ENCODE results near the gene BOK.

The BOK gene

DNA sequence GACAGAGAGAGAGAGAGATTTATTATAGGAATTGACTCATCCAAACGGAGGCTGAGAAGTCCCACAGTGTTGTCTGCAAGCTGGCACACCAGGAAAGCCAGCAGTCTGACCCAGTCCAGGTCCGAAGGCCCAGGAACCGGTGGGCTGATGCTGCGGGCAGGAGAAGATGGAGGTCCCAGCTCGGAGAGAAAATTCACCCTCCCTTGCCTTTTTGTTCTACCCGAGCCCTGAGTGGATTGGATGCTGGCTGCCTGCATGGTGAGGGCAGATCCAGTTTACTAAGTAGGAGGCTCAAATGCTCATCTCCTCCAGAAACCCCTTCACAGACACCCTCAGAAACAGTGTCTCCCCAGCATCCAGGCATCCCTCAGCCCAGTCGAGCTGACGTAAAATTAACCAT lies 28.0 kb upstream of the BOK start:
- peaks cover 20% of the 10 kb centered on the region for H3K27me3 ChIP-seq (replicated peaks; ENCODE audit: control insufficient read depth, insufficient read depth, low read length)

DNA sequence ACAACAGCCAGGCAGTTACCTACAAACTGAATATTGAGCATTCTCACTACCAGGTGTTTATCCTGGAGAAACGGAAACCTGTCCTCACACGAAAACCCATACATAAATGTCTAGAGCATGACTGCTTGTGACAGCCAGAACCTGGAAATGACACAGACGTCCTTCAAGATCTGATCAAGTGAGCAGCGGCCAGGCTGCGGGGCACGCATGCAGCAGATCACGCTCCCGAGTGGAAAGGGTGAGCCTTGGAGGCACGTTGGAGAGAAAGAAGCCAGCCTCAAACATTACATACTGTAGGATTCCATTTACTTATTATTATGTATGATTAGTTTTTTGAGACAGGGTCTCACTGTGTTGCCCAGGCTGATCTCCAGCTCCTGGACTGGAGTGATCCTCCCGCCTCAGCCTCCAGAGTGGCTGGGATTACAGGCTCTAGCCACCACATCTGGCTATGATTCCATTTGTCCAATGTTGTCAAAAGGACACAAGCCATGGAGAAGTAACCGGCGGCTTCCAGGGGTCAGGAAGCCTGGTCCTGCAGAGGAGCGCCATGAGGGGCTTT lies 27.3 kb upstream of the BOK start:
- Histone ChIP-seq H3K9ac (ENCODE audit: low read length) (no peak overlapping the region), H3K9me3 (ENCODE audit: control insufficient read depth, low read length) (peaks cover 5% of the 10 kb centered on the region), H3K4me1 (ENCODE audit: control insufficient read depth, insufficient read depth, low read length) (no peaks in the 10 kb centered on the region), H3K27me3 (replicated peaks; ENCODE audit: control insufficient read depth, insufficient read depth, low read length) (peaks cover 20% of the 10 kb centered on the region), H3K4me3 (ENCODE audit: low read length) (no peak overlapping the region), H3K36me3 (ENCODE audit: control insufficient read depth, insufficient read depth, low read length, severe bottlenecking) (no peaks in the 10 kb centered on the region)
- DNase-seq (ENCODE audit: low read depth) = no peak

More for the DNA sequence above, 28.0 kb upstream of the BOK start:
- Histone ChIP-seq H3K36me3 (ENCODE audit: control insufficient read depth, insufficient read depth, low read length, severe bottlenecking) (no peaks in the 10 kb centered on the region), H3K4me3 (ENCODE audit: low read length) (no peak overlapping the region), H3K4me1 (ENCODE audit: control insufficient read depth, insufficient read depth, low read length) (no peaks in the 10 kb centered on the region), H3K9ac (ENCODE audit: low read length) (no peak overlapping the region), H3K9me3 (ENCODE audit: control insufficient read depth, low read length) (peaks cover 6% of the 10 kb centered on the region)
- DNase-seq (ENCODE audit: low read depth) = no peak

- Histone ChIP-seq H3K4me1 (ENCODE audit: control insufficient read depth, insufficient read depth, low read length) (no peaks in the 10 kb centered on the region), H3K4me3 (ENCODE audit: low read length) (no peak overlapping the region), H3K36me3 (ENCODE audit: control insufficient read depth, insufficient read depth, low read length, severe bottlenecking) (no peaks in the 10 kb centered on the region), H3K9ac (ENCODE audit: low read length) (no peak overlapping the region), H3K27me3 (replicated peaks; ENCODE audit: control insufficient read depth, insufficient read depth, low read length) (peaks cover 20% of the 10 kb centered on the region), H3K9me3 (ENCODE audit: control insufficient read depth, low read length) (no peaks in the 10 kb centered on the region)
- no peak for DNase-seq (ENCODE audit: low read depth)
Measured at GRCh38 chr2:241532168-241532567, 26.4 kb upstream of the BOK start.

GRCh38 chr2:241532733-241533601 lies 25.6 kb upstream of the BOK start:
- peaks cover 20% of the 10 kb centered on the region for H3K27me3 ChIP-seq (replicated peaks; ENCODE audit: control insufficient read depth, insufficient read depth, low read length)
- no peak overlapping the region for H3K4me3 ChIP-seq (ENCODE audit: low read length)
- H3K36me3 ChIP-seq (ENCODE audit: control insufficient read depth, insufficient read depth, low read length, severe bottlenecking) = no peaks in the 10 kb centered on the region
- H3K9me3 ChIP-seq (ENCODE audit: control insufficient read depth, low read length) = no peaks in the 10 kb centered on the region
- no peak overlapping the region for H3K9ac ChIP-seq (ENCODE audit: low read length)
- no peaks in the 10 kb centered on the region for H3K4me1 ChIP-seq (ENCODE audit: control insufficient read depth, insufficient read depth, low read length)
- no peak for DNase-seq (ENCODE audit: low read depth)

GRCh38 chr2:241534293-241534692 lies 24.3 kb upstream of the BOK start:
- H3K4me3 ChIP-seq (ENCODE audit: low read length) = no peak overlapping the region
- DNase-seq (ENCODE audit: low read depth) = no peak
- no peaks in the 10 kb centered on the region for H3K4me1 ChIP-seq (ENCODE audit: control insufficient read depth, insufficient read depth, low read length)
- H3K27me3 ChIP-seq (replicated peaks; ENCODE audit: control insufficient read depth, insufficient read depth, low read length) = peaks cover 20% of the 10 kb centered on the region
- no peak overlapping the region for H3K9ac ChIP-seq (ENCODE audit: low read length)
- H3K36me3 ChIP-seq (ENCODE audit: control insufficient read depth, insufficient read depth, low read length, severe bottlenecking) = no peaks in the 10 kb centered on the region
- H3K9me3 ChIP-seq (ENCODE audit: control insufficient read depth, low read length) = no peaks in the 10 kb centered on the region

DNA sequence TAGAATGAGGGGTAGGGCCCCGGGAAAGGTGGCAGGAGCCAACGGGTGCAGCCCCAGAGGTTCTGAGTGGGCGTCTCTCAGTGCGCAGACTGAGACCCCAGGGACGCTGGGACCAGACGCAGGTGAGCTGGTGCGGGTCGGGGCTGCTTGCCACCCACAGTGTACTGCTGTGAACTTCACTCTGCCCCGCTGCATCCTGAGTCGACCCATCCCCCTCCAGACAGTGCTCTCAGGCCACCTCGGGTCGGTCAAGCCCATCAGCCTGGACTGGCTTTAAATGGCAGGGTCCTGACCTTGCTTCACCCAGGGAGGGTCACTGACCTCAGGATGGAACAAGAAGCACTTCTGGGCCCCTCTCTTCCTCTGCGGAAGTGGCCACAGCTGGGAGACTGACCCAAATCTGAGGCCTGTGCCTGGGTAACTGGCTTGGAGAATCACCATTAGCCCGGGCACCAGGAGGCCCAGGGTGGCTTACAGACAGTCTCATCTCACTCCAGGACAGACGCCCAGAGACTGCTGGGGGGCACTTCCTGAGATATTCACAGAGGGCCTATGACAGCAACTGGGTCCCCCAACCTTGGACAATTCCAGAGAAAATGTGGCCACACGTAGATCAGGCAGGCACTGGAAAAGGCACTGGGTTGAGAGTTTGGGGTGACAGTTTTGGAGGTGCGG lies 23.7 kb upstream of the BOK start:
- H3K4me1 ChIP-seq (ENCODE audit: control insufficient read depth, insufficient read depth, low read length) = no peaks in the 10 kb centered on the region
- H3K9ac ChIP-seq (ENCODE audit: low read length) = no peak overlapping the region
- no peaks in the 10 kb centered on the region for H3K36me3 ChIP-seq (ENCODE audit: control insufficient read depth, insufficient read depth, low read length, severe bottlenecking)
- H3K9me3 ChIP-seq (ENCODE audit: control insufficient read depth, low read length) = no peaks in the 10 kb centered on the region
- H3K4me3 ChIP-seq (ENCODE audit: low read length) = no peak overlapping the region
- H3K27me3 ChIP-seq (replicated peaks; ENCODE audit: control insufficient read depth, insufficient read depth, low read length) = peaks cover 20% of the 10 kb centered on the region
- DNase-seq (ENCODE audit: low read depth) = no peak

GRCh38 chr2:241535871-241536655 lies 22.5 kb upstream of the BOK start:
- Histone ChIP-seq H3K36me3 (ENCODE audit: control insufficient read depth, insufficient read depth, low read length, severe bottlenecking) (no peaks in the 10 kb centered on the region), H3K9ac (ENCODE audit: low read length) (no peak overlapping the region), H3K4me3 (ENCODE audit: low read length) (no peak overlapping the region), H3K9me3 (ENCODE audit: control insufficient read depth, low read length) (no peaks in the 10 kb centered on the region), H3K27me3 (replicated peaks; ENCODE audit: control insufficient read depth, insufficient read depth, low read length) (peaks cover 10% of the 10 kb centered on the region), H3K4me1 (ENCODE audit: control insufficient read depth, insufficient read depth, low read length) (peaks cover 7% of the 10 kb centered on the region)
- no peak for DNase-seq (ENCODE audit: low read depth)

DNA sequence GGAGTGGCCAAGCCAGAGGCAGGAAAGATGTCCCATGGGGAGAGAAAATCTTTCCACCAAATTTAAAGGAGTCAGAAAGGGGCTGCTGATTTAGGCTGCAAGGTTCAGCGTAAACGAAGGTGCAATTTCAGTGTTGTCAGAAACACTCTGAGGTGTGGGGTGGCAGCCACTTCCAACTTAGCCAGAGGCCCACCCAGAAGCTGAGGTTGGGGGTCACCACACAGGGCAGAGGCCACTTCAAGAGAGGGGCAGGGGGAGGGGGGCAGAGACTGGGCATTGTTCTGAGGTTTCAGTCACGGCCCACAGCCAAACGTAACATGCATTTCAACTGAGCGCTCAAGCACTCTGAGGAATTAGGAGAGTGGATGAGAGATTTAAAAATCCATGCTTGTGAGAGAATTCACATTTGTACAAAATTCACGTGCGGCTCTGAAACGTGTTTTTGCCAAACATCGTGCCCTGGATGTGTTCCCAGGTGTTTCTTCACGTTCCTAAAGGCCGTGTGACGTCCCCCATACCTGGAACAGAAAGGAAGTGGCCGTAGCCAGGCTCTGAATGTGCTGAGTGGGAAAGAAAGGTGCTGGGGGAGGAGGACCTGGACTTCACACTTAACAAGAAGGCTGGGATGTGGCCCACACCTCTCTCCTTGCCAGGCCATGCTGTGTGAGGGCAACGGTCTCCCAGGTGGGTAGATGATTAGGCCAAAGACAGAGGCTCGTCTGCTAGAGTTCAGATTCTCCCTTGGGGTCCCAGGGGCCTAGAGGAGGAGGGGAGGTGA lies 19.5 kb upstream of the BOK start:
- Histone ChIP-seq H3K36me3 (ENCODE audit: control insufficient read depth, insufficient read depth, low read length, severe bottlenecking) (no peaks in the 10 kb centered on the region), H3K4me3 (ENCODE audit: low read length) (no peak overlapping the region), H3K4me1 (ENCODE audit: control insufficient read depth, insufficient read depth, low read length) (peaks cover 13% of the 10 kb centered on the region), H3K27me3 (replicated peaks; ENCODE audit: control insufficient read depth, insufficient read depth, low read length) (peaks cover 3% of the 10 kb centered on the region), H3K9ac (ENCODE audit: low read length) (no peak overlapping the region), H3K9me3 (ENCODE audit: control insufficient read depth, low read length) (no peaks in the 10 kb centered on the region)
- no peak for DNase-seq (ENCODE audit: low read depth)

DNA sequence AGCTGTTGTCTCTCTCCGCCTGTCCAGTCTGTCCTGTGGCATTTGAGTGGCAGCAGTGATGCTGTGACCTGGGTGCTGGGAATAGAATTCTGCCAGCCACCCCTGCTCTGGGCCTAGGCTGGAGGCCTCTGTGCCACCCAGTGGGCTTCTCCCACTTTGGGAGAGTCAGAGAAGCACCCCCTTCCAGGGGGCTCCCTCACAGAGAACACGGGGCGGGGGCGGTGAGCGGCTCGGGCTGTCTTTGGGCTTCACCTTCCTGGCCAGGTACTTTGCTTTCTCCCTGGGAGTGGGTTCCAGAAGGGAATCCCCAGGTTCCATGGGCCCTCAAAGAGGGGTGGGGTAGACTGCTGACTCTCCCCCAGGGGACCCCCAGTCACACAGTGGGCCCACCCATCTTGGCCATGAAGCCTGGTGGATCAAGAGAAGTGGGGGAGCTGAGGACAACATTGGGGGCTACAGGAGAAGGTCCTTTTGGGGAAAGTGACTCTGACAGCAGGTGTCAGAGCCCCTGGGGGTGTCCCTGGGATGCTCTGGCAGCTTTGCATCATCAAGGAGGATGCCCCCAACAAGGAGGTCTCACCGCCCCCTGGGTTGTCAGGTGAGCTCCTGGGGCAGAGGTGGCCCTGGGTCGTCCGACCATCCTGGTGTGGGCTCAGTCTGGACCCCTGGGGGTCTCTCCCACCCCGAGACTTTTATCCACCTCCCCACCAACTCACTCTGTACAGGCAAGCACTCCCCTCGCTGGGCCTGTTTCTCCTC lies 18.8 kb upstream of the BOK start:
- H3K4me3 ChIP-seq (ENCODE audit: low read length) = no peak overlapping the region
- DNase-seq (ENCODE audit: low read depth) = no peak
- H3K9me3 ChIP-seq (ENCODE audit: control insufficient read depth, low read length) = no peaks in the 10 kb centered on the region
- H3K4me1 ChIP-seq (ENCODE audit: control insufficient read depth, insufficient read depth, low read length) = peaks cover 13% of the 10 kb centered on the region
- no peaks in the 10 kb centered on the region for H3K36me3 ChIP-seq (ENCODE audit: control insufficient read depth, insufficient read depth, low read length, severe bottlenecking)
- H3K27me3 ChIP-seq (replicated peaks; ENCODE audit: control insufficient read depth, insufficient read depth, low read length) = no peaks in the 10 kb centered on the region
- no peak overlapping the region for H3K9ac ChIP-seq (ENCODE audit: low read length)

GRCh38 chr2:241540401-241540770 lies 18.2 kb upstream of the BOK start:
- H3K27me3 ChIP-seq (replicated peaks; ENCODE audit: control insufficient read depth, insufficient read depth, low read length) = no peaks in the 10 kb centered on the region
- DNase-seq (ENCODE audit: low read depth) = no peak
- no peaks in the 10 kb centered on the region for H3K9me3 ChIP-seq (ENCODE audit: control insufficient read depth, low read length)
- H3K4me3 ChIP-seq (ENCODE audit: low read length) = peak overlapping the region; percentile 72
- H3K4me1 ChIP-seq (ENCODE audit: control insufficient read depth, insufficient read depth, low read length) = peaks cover 13% of the 10 kb centered on the region
- H3K36me3 ChIP-seq (ENCODE audit: control insufficient read depth, insufficient read depth, low read length, severe bottlenecking) = no peaks in the 10 kb centered on the region
- H3K9ac ChIP-seq (ENCODE audit: low read length) = peak overlapping the region; percentile 34
